H9 (cell line): ENCODE data around the gene TMEM176A. TPM values are rescaled to one million over a fixed set of nuclear protein-coding genes. Genes with fewer than 3 reads are reported as not detected.
A peak's percentile ranks its signal among the peaks of the same experiment; 100 is the strongest.

Source experiments
- DNase-seq: peaks from one replicate; pipeline ENCODE4 v3.0.0-alpha.2; 2017
- H2AFZ ChIP-seq: one replicate; pipeline ENCODE4 v1.6.1; 2013; ENCODE audit warnings: mild to moderate bottlenecking, low read length, control low read depth, moderate library complexity
- H2AK5ac ChIP-seq: 2 replicates; pipeline ENCODE4 v1.6.1; 2013; ENCODE audit warnings: low read length, control low read depth, mixed read lengths; ENCODE audit not compliant: insufficient read length
- H2BK120ac ChIP-seq: one replicate; pipeline ENCODE4 v1.6.1; 2013; ENCODE audit warnings: low read depth, mild to moderate bottlenecking, low read length, control low read depth, inconsistent platforms; ENCODE audit not compliant: poor library complexity, severe bottlenecking
- H2BK12ac ChIP-seq: 2 replicates; pipeline ENCODE4 v1.6.1; 2013; ENCODE audit warnings: low read length, control low read depth, mixed read lengths, low read depth; ENCODE audit not compliant: insufficient read length
- H2BK15ac ChIP-seq: 2 replicates; pipeline ENCODE4 v1.6.1; 2013; ENCODE audit warnings: low read depth, low read length, control low read depth
- H2BK20ac ChIP-seq: one replicate; pipeline ENCODE4 v1.6.1; 2013; ENCODE audit warnings: low read depth, mild to moderate bottlenecking, low read length, control low read depth, inconsistent platforms; ENCODE audit not compliant: poor library complexity, severe bottlenecking
- H2BK5ac ChIP-seq: 2 replicates; pipeline ENCODE4 v1.6.1; 2013; ENCODE audit warnings: low read length, control low read depth, mixed read lengths; ENCODE audit not compliant: insufficient read length
- H3K14ac ChIP-seq: 2 replicates; pipeline ENCODE4 v1.6.1; 2013; ENCODE audit warnings: low read length, control low read depth; ENCODE audit not compliant: insufficient read depth
- H3K18ac ChIP-seq: 2 replicates; pipeline ENCODE4 v1.6.1; 2013; ENCODE audit warnings: low read depth, mild to moderate bottlenecking, mixed read lengths, low read length, control low read depth; ENCODE audit not compliant: insufficient read length
- H3K23ac ChIP-seq: 2 replicates; pipeline ENCODE4 v1.6.1; 2013; ENCODE audit warnings: low read length, control low read depth, mixed read lengths, low read depth; ENCODE audit not compliant: insufficient read length
- H3K23me2 ChIP-seq: 2 replicates; pipeline ENCODE4 v1.6.1; 2013; ENCODE audit warnings: low read depth, mild to moderate bottlenecking, mixed read lengths, low read length, control low read depth; ENCODE audit not compliant: insufficient read length, poor library complexity, severe bottlenecking
- H3K27ac ChIP-seq: 2 replicates; pipeline ENCODE4 v1.5.1; 2013; ENCODE audit warnings: low read length, control low read depth, mixed read lengths, low read depth; ENCODE audit not compliant: insufficient read length
- H3K27me3 ChIP-seq: 2 replicates; pipeline ENCODE4 v1.6.1; 2013; ENCODE audit warnings: low read length, control low read depth, inconsistent platforms; ENCODE audit not compliant: insufficient read depth
- H3K4ac ChIP-seq: 2 replicates; pipeline ENCODE4 v1.6.1; 2013; ENCODE audit warnings: low read depth, mild to moderate bottlenecking, control low read depth, inconsistent platforms, low read length, moderate library complexity
- H3K4me1 ChIP-seq: 2 replicates; pipeline ENCODE4 v1.6.1; 2013; ENCODE audit warnings: low read length, control low read depth, inconsistent platforms; ENCODE audit not compliant: insufficient read depth
- H3K4me2 ChIP-seq: 2 replicates; pipeline ENCODE4 v1.6.1; 2013; ENCODE audit warnings: low read length, control low read depth, mixed read lengths; ENCODE audit not compliant: insufficient read length, insufficient read depth
- H3K56ac ChIP-seq: 2 replicates; pipeline ENCODE4 v1.6.1; 2013; ENCODE audit warnings: low read depth, mild to moderate bottlenecking, mixed read lengths, low read length, control low read depth; ENCODE audit not compliant: insufficient read length
- H3K79me1 ChIP-seq: 2 replicates; pipeline ENCODE4 v1.6.1; 2013; ENCODE audit warnings: low read depth, mild to moderate bottlenecking, moderate library complexity, low read length, control low read depth, inconsistent platforms; ENCODE audit not compliant: insufficient read depth, poor library complexity, severe bottlenecking
- H3K79me2 ChIP-seq: 2 replicates; pipeline ENCODE4 v1.6.1; 2013; ENCODE audit warnings: low read length, control low read depth, inconsistent platforms; ENCODE audit not compliant: insufficient read depth
- H3K9ac ChIP-seq: 2 replicates; pipeline ENCODE4 v1.6.1; 2013; ENCODE audit warnings: low read length, control low read depth, mixed read lengths; ENCODE audit not compliant: insufficient read length; ENCODE audit errors: extremely low read depth
- H3K9me3 ChIP-seq: one replicate; pipeline ENCODE4 v1.6.1; 2013; ENCODE audit warnings: low read depth, low read length, inconsistent platforms; ENCODE audit not compliant: control insufficient read depth
- H3T11ph ChIP-seq: one replicate; pipeline ENCODE4 v1.6.1; 2013; ENCODE audit warnings: mild to moderate bottlenecking, low read length, control low read depth, inconsistent platforms
- H4K20me1 ChIP-seq: one replicate; pipeline ENCODE4 v1.6.1; 2013; ENCODE audit not compliant: control insufficient read depth, insufficient read length, insufficient read depth
- H4K5ac ChIP-seq: 2 replicates; pipeline ENCODE4 v1.6.1; 2013; ENCODE audit warnings: low read depth, mild to moderate bottlenecking, mixed read lengths, low read length, control low read depth; ENCODE audit not compliant: insufficient read length
- H4K8ac ChIP-seq: replicated peaks from 2 replicates; pipeline ENCODE4 v1.6.1; 2013; ENCODE audit warnings: low read length, control low read depth, mixed read lengths, low read depth; ENCODE audit not compliant: insufficient read length
- H4K91ac ChIP-seq: 2 replicates; pipeline ENCODE4 v1.6.1; 2013; ENCODE audit warnings: low read depth, mild to moderate bottlenecking, moderate library complexity, mixed read lengths, low read length, control low read depth; ENCODE audit not compliant: insufficient read length
- H3K27ac Mint-ChIP-seq, 3 experiments: 2 replicates in 2 of 3; 3 replicates in 1 of 3; pipeline ENCODE4 v1.8.0; 2020 to 2021; ENCODE audit warnings: mixed read lengths in 3 of 3, mild to moderate bottlenecking in 1 of 3, moderate library complexity in 1 of 3
- H3K27me3 Mint-ChIP-seq: 2 replicates; pipeline ENCODE4 v1.8.0; 2021; ENCODE audit warnings: low read depth, mild to moderate bottlenecking, moderate library complexity, mixed read lengths
- H3K36me3 Mint-ChIP-seq, 3 experiments: 2 replicates in 2 of 3; 3 replicates in 1 of 3; pipeline ENCODE4 v1.8.0; 2020 to 2021; ENCODE audit warnings: low read depth in 3 of 3, mixed read lengths in 3 of 3; ENCODE audit not compliant: insufficient read depth in 1 of 3
- H3K4me1 Mint-ChIP-seq, 2 experiments: 2 replicates each; pipeline ENCODE4 v1.8.0; 2020; ENCODE audit warnings: mixed read lengths in 2 of 2
- H3K4me3 Mint-ChIP-seq, 2 experiments: 2 replicates in 1 of 2; 3 replicates in 1 of 2; pipeline ENCODE4 v1.8.0; 2020 to 2021; ENCODE audit warnings: mild to moderate bottlenecking in 2 of 2, mixed read lengths in 2 of 2, moderate library complexity in 1 of 2
- H3K9me3 Mint-ChIP-seq, 2 experiments: 2 replicates in 1 of 2; 3 replicates in 1 of 2; pipeline ENCODE4 v1.8.0; 2020; ENCODE audit warnings: mild to moderate bottlenecking in 2 of 2, mixed read lengths in 2 of 2, moderate library complexity in 1 of 2
- WGBS: extraction: QIAGEN DNeasy Blood & Tissue Kit; methylation state at CpG from one replicate; pipeline ENCODE4 v1.1.7; 2013; ENCODE audit warnings: missing lambda C conversion rate, low lambda C conversion rate, mixed read lengths; ENCODE audit not compliant: insufficient read length; ENCODE audit errors: extremely low coverage; 5-methylcytosine and 5-hydroxymethylcytosine counted together
- total RNA-seq: library from RNA; stranded (reverse); gene quantifications from 2 replicates; pipeline ENCODE4 v1.2.1, GENCODE V29; 2021
- TF ChIP-seq, protein P1 (sequence below): fragments of 200-600 bp; sonication (generic); conservative IDR thresholded peaks from 3 replicates; pipeline ENCODE4 v1.8.0; 2021; ENCODE audit warnings: antibody characterized with exemption, mild to moderate bottlenecking

Gene TMEM176A
- total RNA-seq, 1 experiment from 2014 or later = not detected

- Histone ChIP-seq H4K5ac (no peak within 1 kb of the TSS), H3K27me3 (peaks cover 35% of the 10 kb centered on the region), H3K4me1 (no peaks in the 10 kb centered on the region), H3K4ac (no peak within 1 kb of the TSS), H3T11ph (no peak within 1 kb of the TSS), H4K91ac (no peak within 1 kb of the TSS), H2BK5ac (no peak within 1 kb of the TSS), H3K9ac (no peak within 1 kb of the TSS), H2AFZ (no peak within 1 kb of the TSS), H3K14ac (no peak within 1 kb of the TSS), H4K20me1 (no peaks in the 10 kb centered on the region), H3K27ac (no peak within 1 kb of the TSS), H4K8ac (no peak within 1 kb of the TSS), H3K18ac (no peak within 1 kb of the TSS), H3K4me2 (peak within 1 kb of the TSS; percentile 62), H2BK20ac (no peak within 1 kb of the TSS), H3K23me2 (peaks cover 8% of the 10 kb centered on the region), H3K23ac (no peak within 1 kb of the TSS), H3K9me3 (no peaks in the 10 kb centered on the region), H3K79me2 (no peaks in the 10 kb centered on the region), H3K56ac (no peak within 1 kb of the TSS), H2BK120ac (no peak within 1 kb of the TSS), H3K79me1 (no peaks in the 10 kb centered on the region), H2BK15ac (no peak within 1 kb of the TSS), H2AK5ac (no peak within 1 kb of the TSS), H2BK12ac (no peak within 1 kb of the TSS)
- no CpG with 5 or more reads among the region's 75 CpGs for WGBS
- TF ChIP-seq, protein P1, sequence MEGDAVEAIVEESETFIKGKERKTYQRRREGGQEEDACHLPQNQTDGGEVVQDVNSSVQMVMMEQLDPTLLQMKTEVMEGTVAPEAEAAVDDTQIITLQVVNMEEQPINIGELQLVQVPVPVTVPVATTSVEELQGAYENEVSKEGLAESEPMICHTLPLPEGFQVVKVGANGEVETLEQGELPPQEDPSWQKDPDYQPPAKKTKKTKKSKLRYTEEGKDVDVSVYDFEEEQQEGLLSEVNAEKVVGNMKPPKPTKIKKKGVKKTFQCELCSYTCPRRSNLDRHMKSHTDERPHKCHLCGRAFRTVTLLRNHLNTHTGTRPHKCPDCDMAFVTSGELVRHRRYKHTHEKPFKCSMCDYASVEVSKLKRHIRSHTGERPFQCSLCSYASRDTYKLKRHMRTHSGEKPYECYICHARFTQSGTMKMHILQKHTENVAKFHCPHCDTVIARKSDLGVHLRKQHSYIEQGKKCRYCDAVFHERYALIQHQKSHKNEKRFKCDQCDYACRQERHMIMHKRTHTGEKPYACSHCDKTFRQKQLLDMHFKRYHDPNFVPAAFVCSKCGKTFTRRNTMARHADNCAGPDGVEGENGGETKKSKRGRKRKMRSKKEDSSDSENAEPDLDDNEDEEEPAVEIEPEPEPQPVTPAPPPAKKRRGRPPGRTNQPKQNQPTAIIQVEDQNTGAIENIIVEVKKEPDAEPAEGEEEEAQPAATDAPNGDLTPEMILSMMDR = no peak
- no peak for DNase-seq
- H3K4me1 Mint-ChIP-seq = peaks cover 0 to 17% of the 10 kb centered on the region in 2 experiments; a peak in 2 of 4 replicates
- peaks cover 71% of the 10 kb centered on the region for H3K27me3 Mint-ChIP-seq
- H3K4me3 Mint-ChIP-seq = peak within 1 kb of the TSS; percentile 44 to 76
- H3K27ac Mint-ChIP-seq = no peak within 1 kb of the TSS
- H3K36me3 Mint-ChIP-seq = peaks cover 0 to 6% (median 4%) of the 10 kb centered on the region in 3 experiments; a peak in 3 of 7 replicates
- peaks cover 5 to 13% of the 10 kb centered on the region in 2 experiments; a peak in 4 of 5 replicates for H3K9me3 Mint-ChIP-seq
Measured at GRCh38 chr7:150799741-150800580, 608 bp upstream of the TMEM176A start, which contains the start of gene TMEM176B. Gene TMEM176B (minus strand): TSS chr7:150800364. CDS start chr7:150796569, 3,795 bp downstream.
